Testis (tissue), 2 donors: Measurements from ENCODE around the gene MRPL34.

Experiments used
- CTCF ChIP-seq, 3 experiments: fragments of 450-650 bp in 2 of 3; fragments of 200-600 bp in 1 of 3; sonication (generic) in 1 of 3; IDR thresholded peaks; one replicate each; pipeline ENCODE4 v1.5.1; 2016 to 2019; ENCODE audit warnings: antibody characterized with exemption in 3 of 3, mild to moderate bottlenecking in 2 of 3, moderate library complexity in 1 of 3
- POLR2A ChIP-seq: fragments of 450-650 bp; IDR thresholded peaks from one replicate; pipeline ENCODE4 v1.6.1; 2017; ENCODE audit warnings: antibody characterized with exemption, mild to moderate bottlenecking, moderate library complexity

GRCh38 chr19:17283504-17283996 lies 22.1 kb upstream of the MRPL34 start:
- no peak for TF ChIP-seq CTCF (IDR thresholded peaks at IDR 0.05)
- no peak for TF ChIP-seq POLR2A
